AG04450 (cell line): ENCODE measurements around the gene TNRC6B. TPM values are rescaled to one million over a fixed set of nuclear protein-coding genes. Genes with fewer than 3 reads are reported as not detected.

ENCODE experiments used
- CTCF ChIA-PET: fragments of 300-600, 350-600 bp; formaldehyde crosslinking; extraction: SDS; loops from one replicate; lab custom pipeline; 2022; ENCODE audit warnings: antibody characterized with exemption, inconsistent platforms; lab: Charles Lee
- POLR2A ChIA-PET: fragments of 350-600 bp; formaldehyde crosslinking; extraction: SDS; loops from one replicate; lab custom pipeline; 2021; ENCODE audit warnings: antibody characterized with exemption, inconsistent platforms; lab: Yijun Ruan, JAX
- DNase-seq: peaks from one replicate; pipeline ENCODE4 v3.0.0-alpha.2; 2011; ENCODE audit warnings: low read depth, low spot score
- H3K27ac ChIP-seq: one replicate; pipeline ENCODE4 v1.5.1; 2012; ENCODE audit warnings: low read depth, low read length, control low read depth
- H3K27me3 ChIP-seq: one replicate; pipeline ENCODE4 v1.6.0; 2012; ENCODE audit warnings: low read length; ENCODE audit not compliant: control insufficient read depth, insufficient read depth
- H3K4me3 ChIP-seq: 2 replicates; pipeline ENCODE4 v1.5.1; 2011; ENCODE audit warnings: mild to moderate bottlenecking, low read depth, low read length, control low read depth
- H3K9me3 ChIP-seq: 2 replicates; pipeline ENCODE4 v1.5.1; 2012; ENCODE audit warnings: low read length; ENCODE audit not compliant: control insufficient read depth, insufficient read depth
- polyA plus RNA-seq: library from polyadenylated mRNA; depleted of rRNA; stranded (reverse); fragments of >200 nt; gene quantifications from 2 replicates; pipeline ENCODE4 v1.2.3, GENCODE V29; 2011
- TF ChIP-seq, protein P1 (sequence below): IDR thresholded peaks from 2 replicates; pipeline ENCODE4 v1.5.1; 2011; ENCODE audit warnings: low read depth, low read length, control low read depth, inconsistent platforms

TNRC6B gene
- polyA plus RNA-seq, 1 experiment: 6.6 TPM

DNA sequence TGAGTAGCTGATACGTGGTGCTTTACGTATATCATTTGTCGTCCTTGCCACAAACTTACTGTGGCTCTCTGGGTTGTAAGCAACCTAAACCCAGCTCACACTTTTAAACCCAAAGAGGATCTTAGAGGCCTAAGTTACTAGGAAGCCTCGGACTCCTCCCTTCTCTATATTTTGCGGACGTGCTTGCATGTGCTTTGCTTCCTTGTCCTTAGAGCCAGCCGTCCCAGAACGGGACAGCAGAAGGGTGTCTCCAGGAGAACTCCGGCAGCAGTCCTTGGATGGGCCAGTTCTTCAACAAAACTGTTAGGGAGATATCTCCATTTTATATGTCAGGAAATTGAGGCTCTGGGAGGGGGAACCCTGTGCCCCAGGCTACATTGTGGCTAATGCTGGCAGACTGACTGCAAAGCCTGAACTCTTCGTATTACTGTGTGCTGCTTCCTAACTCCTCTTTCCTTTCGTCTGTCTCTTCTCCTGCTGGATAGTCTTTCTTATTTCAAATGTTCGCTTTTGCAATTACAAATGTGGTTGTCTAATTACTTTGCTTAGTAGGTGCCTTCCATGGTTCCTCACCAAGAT, 33.8 kb downstream of the TNRC6B start:
- ChIA-PET CTCF (no interaction called here), POLR2A (no interaction called here)
- TF ChIP-seq, protein P1, sequence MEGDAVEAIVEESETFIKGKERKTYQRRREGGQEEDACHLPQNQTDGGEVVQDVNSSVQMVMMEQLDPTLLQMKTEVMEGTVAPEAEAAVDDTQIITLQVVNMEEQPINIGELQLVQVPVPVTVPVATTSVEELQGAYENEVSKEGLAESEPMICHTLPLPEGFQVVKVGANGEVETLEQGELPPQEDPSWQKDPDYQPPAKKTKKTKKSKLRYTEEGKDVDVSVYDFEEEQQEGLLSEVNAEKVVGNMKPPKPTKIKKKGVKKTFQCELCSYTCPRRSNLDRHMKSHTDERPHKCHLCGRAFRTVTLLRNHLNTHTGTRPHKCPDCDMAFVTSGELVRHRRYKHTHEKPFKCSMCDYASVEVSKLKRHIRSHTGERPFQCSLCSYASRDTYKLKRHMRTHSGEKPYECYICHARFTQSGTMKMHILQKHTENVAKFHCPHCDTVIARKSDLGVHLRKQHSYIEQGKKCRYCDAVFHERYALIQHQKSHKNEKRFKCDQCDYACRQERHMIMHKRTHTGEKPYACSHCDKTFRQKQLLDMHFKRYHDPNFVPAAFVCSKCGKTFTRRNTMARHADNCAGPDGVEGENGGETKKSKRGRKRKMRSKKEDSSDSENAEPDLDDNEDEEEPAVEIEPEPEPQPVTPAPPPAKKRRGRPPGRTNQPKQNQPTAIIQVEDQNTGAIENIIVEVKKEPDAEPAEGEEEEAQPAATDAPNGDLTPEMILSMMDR: no peak
- no peak for DNase-seq
- no peaks in the 10 kb centered on the region for H3K27me3 ChIP-seq
- H3K9me3 ChIP-seq: no peaks in the 10 kb centered on the region
- H3K27ac ChIP-seq: no peak overlapping the region
- H3K4me3 ChIP-seq: no peak overlapping the region

DNA sequence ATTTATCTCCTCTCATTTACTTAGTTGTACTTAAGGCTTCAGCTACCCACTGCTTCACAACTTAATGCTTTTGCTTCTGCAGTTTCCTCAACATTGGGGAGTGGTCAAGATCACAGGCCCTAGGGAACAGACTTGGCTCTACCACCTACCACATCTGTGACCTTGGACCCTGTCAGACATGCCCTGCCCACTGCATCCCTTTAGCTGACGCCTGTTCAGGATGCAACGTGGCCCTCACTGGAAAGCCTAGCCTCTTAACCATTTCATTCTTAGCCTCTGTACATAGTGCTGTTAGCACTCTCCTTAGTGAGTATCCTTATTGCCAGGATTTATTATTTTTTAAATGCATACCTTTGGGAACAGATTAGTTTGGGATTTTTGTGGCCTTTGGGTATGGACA, 34.4 kb downstream of the TNRC6B start:
- TF ChIP-seq, protein P1: no peak
- ChIA-PET POLR2A (no interaction called here), CTCF (no interaction called here)
- no peak overlapping the region for H3K27ac ChIP-seq
- H3K27me3 ChIP-seq: no peaks in the 10 kb centered on the region
- no peak for DNase-seq
- no peak overlapping the region for H3K4me3 ChIP-seq
- no peaks in the 10 kb centered on the region for H3K9me3 ChIP-seq

DNA sequence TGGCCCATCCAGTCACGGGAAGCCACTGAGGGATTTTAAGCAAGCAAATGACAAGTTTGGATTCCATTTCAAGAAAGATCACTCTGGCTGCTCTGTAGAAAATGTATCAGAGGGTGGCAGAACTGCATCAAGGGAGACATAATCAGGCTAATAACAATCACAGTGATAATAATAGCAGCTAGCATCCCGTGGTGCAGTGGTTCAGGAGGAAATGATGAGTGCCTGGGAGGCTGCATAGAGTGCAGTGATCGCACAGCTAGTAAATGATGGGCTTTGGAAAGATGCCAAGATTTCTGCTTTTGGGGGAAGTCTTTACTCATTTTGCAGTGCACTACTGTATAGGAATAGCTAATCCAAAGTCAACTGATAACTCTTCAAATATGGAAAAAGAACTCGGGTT, 35.8 kb downstream of the TNRC6B start:
- DNase-seq: no peak
- ChIA-PET POLR2A (no interaction called here), CTCF (no interaction called here)
- Histone ChIP-seq H3K27ac (no peak overlapping the region), H3K9me3 (no peaks in the 10 kb centered on the region), H3K27me3 (no peaks in the 10 kb centered on the region), H3K4me3 (no peak overlapping the region)
- TF ChIP-seq, protein P1: no peak

DNA sequence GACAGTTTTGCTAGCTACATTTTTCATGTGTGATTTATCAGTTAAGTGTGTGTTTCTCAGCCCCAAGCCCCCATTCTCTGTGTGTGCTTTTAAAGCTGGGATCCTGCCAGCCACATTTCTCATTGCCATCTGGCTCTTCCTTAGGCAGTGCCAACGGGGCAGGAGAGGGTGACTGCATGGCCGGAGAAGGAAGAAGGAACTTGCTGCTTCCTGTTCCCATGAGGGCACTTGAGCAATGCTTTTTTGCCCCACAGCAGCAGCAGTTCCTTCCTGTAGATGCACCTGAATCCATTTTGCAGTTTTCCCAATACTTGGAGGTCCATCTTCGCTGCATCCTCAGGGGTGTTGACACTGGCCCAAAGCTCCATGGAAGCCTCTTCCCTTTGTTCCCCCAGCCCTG, 37.5 kb downstream of the TNRC6B start:
- Histone ChIP-seq H3K27ac (no peak overlapping the region), H3K4me3 (no peak overlapping the region), H3K9me3 (no peaks in the 10 kb centered on the region), H3K27me3 (no peaks in the 10 kb centered on the region)
- ChIA-PET CTCF (no interaction called here), POLR2A (interaction anchor here (0.6 kb wide), 1 partner anchor 626 kb away, joined by 3 read pairs; no protein-coding TSS in a partner anchor)
- DNase-seq: no peak
- TF ChIP-seq, protein P1: no peak

DNA sequence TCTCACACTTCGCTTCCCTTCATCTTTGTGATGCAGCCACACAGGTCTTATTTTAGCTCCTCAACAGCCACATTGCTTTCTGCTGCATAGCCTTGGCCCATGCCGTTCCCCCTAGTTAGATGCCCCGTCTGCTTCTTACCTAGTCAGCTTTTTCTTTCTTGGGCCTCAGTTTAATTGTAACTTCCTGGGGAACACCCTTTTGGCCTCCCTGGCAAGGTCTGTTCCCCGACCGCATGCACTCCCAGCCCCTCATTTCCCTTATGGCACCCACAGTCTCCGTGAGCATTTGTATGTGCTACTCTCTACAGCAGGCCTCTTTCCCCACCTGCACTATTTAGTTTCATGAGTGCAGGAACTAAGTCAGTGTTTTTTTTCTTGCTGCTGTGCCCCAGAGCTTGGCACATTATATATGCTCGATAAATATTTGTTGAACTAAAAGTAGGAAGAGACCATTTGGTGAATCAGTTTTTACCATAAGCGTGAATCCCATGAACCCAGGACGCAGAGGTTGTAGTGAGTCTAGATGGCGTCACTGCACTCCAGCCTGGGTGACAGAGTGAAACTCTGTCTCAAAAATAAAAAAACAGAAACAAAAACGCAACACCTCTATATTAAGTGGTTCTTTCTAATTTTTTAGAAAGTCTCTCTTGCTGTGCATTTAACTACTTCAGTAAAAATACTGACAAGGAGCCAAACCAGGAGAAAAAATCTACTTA, 38.5 kb downstream of the TNRC6B start:
- DNase-seq: no peak
- Histone ChIP-seq H3K4me3 (no peak overlapping the region), H3K9me3 (no peaks in the 10 kb centered on the region), H3K27ac (no peak overlapping the region), H3K27me3 (no peaks in the 10 kb centered on the region)
- CTCF ChIA-PET: interaction anchor here (0.7 kb wide), 1 partner anchor 25 kb away, joined by 3 read pairs; no protein-coding TSS in a partner anchor
- POLR2A ChIA-PET: no interaction called here
- TF ChIP-seq, protein P1: no peak
